SK-N-SH (cell line): Measurements from ENCODE around the gene DOCK10. TPM values are rescaled to one million over a fixed set of nuclear protein-coding genes. Genes with fewer than 3 reads are reported as not detected.

Experiments
- CTCF ChIA-PET: fragments of 300-600, 350-600 bp; formaldehyde crosslinking; extraction: SDS; loops from one replicate; lab custom pipeline; 2021; lab: Yijun Ruan, JAX
- POLR2A ChIA-PET: fragments of 350-600 bp; sonication (Branson Sonifier 250); formaldehyde crosslinking; extraction: SDS; loops from one replicate; lab custom pipeline; 2020; ENCODE audit warnings: antibody characterized with exemption, inconsistent platforms; lab: Yijun Ruan, JAX
- DNase-seq: peaks from one replicate; pipeline ENCODE4 v3.0.0; 2012
- H2AFZ ChIP-seq: fragments of 200-600 bp; sonication (generic); 2 replicates; pipeline ENCODE4 v1.8.1; 2016; ENCODE audit warnings: antibody characterized with exemption, mild to moderate bottlenecking, low read depth
- H3F3A ChIP-seq: fragments of 200-600 bp; sonication (generic); replicated peaks from 2 replicates; pipeline ENCODE3; 2016; ENCODE audit warnings: antibody characterized with exemption, mild to moderate bottlenecking; ENCODE audit not compliant: insufficient read depth
- H3K27ac ChIP-seq, 2 experiments: fragments of 200-500 bp in 1 of 2; fragments of 200-600 bp in 1 of 2; sonication (Bioruptor generic) in 1 of 2; sonication (generic), shearing (Covaris generic) in 1 of 2; 2 replicates each; pipeline versions ENCODE4 v1.5.1 to v1.6.1; 2014 to 2016; ENCODE audit warnings: low read depth in 2 of 2, inconsistent platforms in 1 of 2, low read length in 1 of 2, mild to moderate bottlenecking in 1 of 2, mixed read lengths in 1 of 2
- H3K27me3 ChIP-seq: fragments of 200-600 bp; sonication (generic), shearing (Covaris generic); 2 replicates; pipeline ENCODE4 v1.6.1; 2016; ENCODE audit warnings: mixed run types; ENCODE audit not compliant: insufficient read depth
- H3K36me3 ChIP-seq, 2 experiments: fragments of 200-500 bp in 1 of 2; fragments of 200-600 bp in 1 of 2; sonication (Bioruptor generic) in 1 of 2; sonication (generic) in 1 of 2; replicated peaks in 1 of 2; 2 replicates each; pipeline versions ENCODE3 to v1.5.1; 2014 to 2016; ENCODE audit warnings: low read length in 1 of 2, mild to moderate bottlenecking in 1 of 2; ENCODE audit not compliant: insufficient read depth in 2 of 2, control insufficient read depth in 1 of 2
- H3K4me1 ChIP-seq, 2 experiments: fragments of 200-500 bp in 1 of 2; fragments of 200-600 bp in 1 of 2; sonication (Bioruptor generic) in 1 of 2; sonication (generic), shearing (Covaris generic) in 1 of 2; 2 replicates each; pipeline versions ENCODE4 v1.5.1 to v1.6.1; 2014 to 2016; ENCODE audit warnings: low read depth in 1 of 2, low read length in 1 of 2, mixed run types in 1 of 2; ENCODE audit not compliant: insufficient read depth in 2 of 2, control insufficient read depth in 1 of 2
- H3K4me2 ChIP-seq: fragments of 200-600 bp; sonication (generic), shearing (Covaris generic); 2 replicates; pipeline ENCODE4 v1.6.1; 2017; ENCODE audit warnings: mixed run types
- H3K4me3 ChIP-seq, 2 experiments: fragments of 200-500 bp in 1 of 2; fragments of 200-600 bp in 1 of 2; sonication (Bioruptor generic) in 1 of 2; sonication (generic), shearing (Covaris generic) in 1 of 2; 2 replicates each; pipeline versions ENCODE4 v1.5.1 to v1.8.1; 2014 to 2016; ENCODE audit warnings: low read depth in 2 of 2, inconsistent platforms in 1 of 2, low read length in 1 of 2, mild to moderate bottlenecking in 1 of 2, mixed read lengths in 1 of 2, moderate library complexity in 1 of 2
- H3K79me2 ChIP-seq: fragments of 200-600 bp; sonication (generic); 2 replicates; pipeline ENCODE4 v1.8.1; 2017; ENCODE audit warnings: mild to moderate bottlenecking; ENCODE audit not compliant: insufficient read depth
- H3K9ac ChIP-seq: fragments of 200-600 bp; sonication (generic); 2 replicates; pipeline ENCODE4 v1.6.1; 2017; ENCODE audit warnings: mixed run types
- H3K9me2 ChIP-seq: fragments of 200-600 bp; sonication (generic); 2 replicates; pipeline ENCODE4 v1.6.1; 2017; ENCODE audit warnings: mixed run types
- H3K9me3 ChIP-seq: fragments of 200-600 bp; sonication (generic); 2 replicates; pipeline ENCODE4 v1.6.1; 2017; ENCODE audit warnings: mixed run types, mild to moderate bottlenecking, moderate library complexity
- H4K20me1 ChIP-seq: fragments of 200-600 bp; sonication (generic); 2 replicates; pipeline ENCODE4 v1.6.1; 2017; ENCODE audit warnings: mild to moderate bottlenecking, mixed run types; ENCODE audit not compliant: insufficient read depth
- CHD2 ChIP-seq: fragments of 150-350 bp; IDR thresholded peaks from 2 replicates; pipeline ENCODE4 v1.6.1; 2018; ENCODE audit warnings: low read length; ENCODE audit not compliant: partially characterized antibody
- ELF1 ChIP-seq: IDR thresholded peaks from 2 replicates; pipeline ENCODE4 v1.4.0; 2012
- EP300 ChIP-seq, 2 experiments: IDR thresholded peaks; 2 replicates each; pipeline versions ENCODE4 v1.4.0 to v1.6.1; 2012; ENCODE audit warnings: borderline replicate concordance in 1 of 2, low read depth in 1 of 2, low read length in 1 of 2
- EZH2phosphoT487 ChIP-seq: fragments of 200-600 bp; sonication (generic); IDR thresholded peaks from 2 replicates; pipeline ENCODE4 v1.6.1; 2017; ENCODE audit warnings: low read depth, mixed run types, mild to moderate bottlenecking, antibody characterized with exemption, moderate library complexity, borderline replicate concordance
- FOSL2 ChIP-seq: IDR thresholded peaks from 2 replicates; pipeline ENCODE4 v1.4.0; 2012; ENCODE audit warnings: low read depth, mild to moderate bottlenecking, moderate library complexity, borderline replicate concordance
- FOXJ3 ChIP-seq: sonication (generic); formaldehyde crosslinking; IDR thresholded peaks from 2 replicates; pipeline ENCODE4 v1.5.1; 2020; ENCODE audit warnings: mild to moderate bottlenecking, missing genetic modification reagents
- FOXM1 ChIP-seq: IDR thresholded peaks from 2 replicates; pipeline ENCODE4 v1.4.0; 2012; ENCODE audit warnings: low read depth, mild to moderate bottlenecking
- GABPA ChIP-seq: IDR thresholded peaks from 2 replicates; pipeline ENCODE4 v1.4.0; 2012; ENCODE audit warnings: low read depth, mild to moderate bottlenecking
- JUND ChIP-seq: IDR thresholded peaks from 2 replicates; pipeline ENCODE4 v1.4.0; 2012
- MAX ChIP-seq: IDR thresholded peaks from 2 replicates; pipeline ENCODE4 v1.4.0; 2012; ENCODE audit warnings: low read depth
- MEF2A ChIP-seq: IDR thresholded peaks from 2 replicates; pipeline ENCODE4 v1.4.0; 2012; ENCODE audit warnings: low read depth, borderline replicate concordance
- MXI1 ChIP-seq: IDR thresholded peaks from 2 replicates; pipeline ENCODE4 v1.6.1; 2012; ENCODE audit warnings: mild to moderate bottlenecking, low read depth, low read length, improper control_type of control experiment
- NFIC ChIP-seq: IDR thresholded peaks from 2 replicates; pipeline ENCODE4 v1.4.0; 2012; ENCODE audit warnings: borderline replicate concordance
- NRF1 ChIP-seq: IDR thresholded peaks from 2 replicates; pipeline ENCODE4 v1.6.1; 2012; ENCODE audit warnings: low read depth, mild to moderate bottlenecking, low read length
- PBX3 ChIP-seq: IDR thresholded peaks from 2 replicates; pipeline ENCODE4; 2012
- POLR2AphosphoS5 ChIP-seq: IDR thresholded peaks from 2 replicates; pipeline ENCODE4 v1.6.1; 2012; ENCODE audit warnings: low read depth, low read length
- RAD21 ChIP-seq: IDR thresholded peaks from 2 replicates; pipeline ENCODE4 v1.6.1; 2012; ENCODE audit warnings: mild to moderate bottlenecking, low read length
- RCOR1 ChIP-seq: fragments of 150-350 bp; IDR thresholded peaks from 2 replicates; pipeline ENCODE4 v1.6.1; 2017; ENCODE audit warnings: antibody characterized with exemption, low read length
- RFX5 ChIP-seq: IDR thresholded peaks from 2 replicates; pipeline ENCODE4 v1.6.1; 2012; ENCODE audit warnings: mild to moderate bottlenecking, improper control_type of control experiment, low read length
- RXRA ChIP-seq: IDR thresholded peaks from 2 replicates; pipeline ENCODE4 v1.4.0; 2012; ENCODE audit warnings: low read depth, mild to moderate bottlenecking, borderline replicate concordance
- SIN3A ChIP-seq: IDR thresholded peaks from 2 replicates; pipeline ENCODE4 v1.6.1; 2012; ENCODE audit warnings: low read depth, mild to moderate bottlenecking, low read length, moderate library complexity, borderline replicate concordance
- SMC3 ChIP-seq: IDR thresholded peaks from 2 replicates; pipeline ENCODE4 v1.6.1; 2012; ENCODE audit warnings: low read depth, low read length, improper control_type of control experiment
- TAF1 ChIP-seq: IDR thresholded peaks from 2 replicates; pipeline ENCODE4 v1.6.1; 2012; ENCODE audit warnings: low read depth, mild to moderate bottlenecking, low read length, moderate library complexity, borderline replicate concordance
- TCF12 ChIP-seq: IDR thresholded peaks from 2 replicates; pipeline ENCODE4 v1.4.0; 2012
- TEAD4 ChIP-seq: IDR thresholded peaks from 2 replicates; pipeline ENCODE4 v1.4.0; 2012; ENCODE audit warnings: mild to moderate bottlenecking, borderline replicate concordance; ENCODE audit not compliant: insufficient read depth
- YY1 ChIP-seq: IDR thresholded peaks from 2 replicates; pipeline ENCODE4 v1.4.0; 2012; ENCODE audit warnings: low read depth, mild to moderate bottlenecking
- ZBTB33 ChIP-seq: IDR thresholded peaks from 2 replicates; pipeline ENCODE4 v1.4.0; 2012; ENCODE audit warnings: low read depth, borderline replicate concordance
- WGBS: methylation state at CpG from one replicate; pipeline ENCODE4 v1.1.6; 2017; ENCODE audit warnings: low lambda C conversion rate; 5-methylcytosine and 5-hydroxymethylcytosine counted together
- polyA plus RNA-seq, 3 experiments: library from polyadenylated mRNA; depleted of rRNA; stranded (reverse); fragments of >200 nt; gene quantifications; 2 replicates each; pipeline ENCODE4 v1.2.3, GENCODE V29; 2012
- TF ChIP-seq, protein P1 (sequence below): IDR thresholded peaks from 2 replicates; pipeline ENCODE4 v1.6.1; 2012; ENCODE audit warnings: mild to moderate bottlenecking, low read depth, low read length, moderate library complexity
- TF ChIP-seq, protein P2 (sequence below): fragments of 150-350 bp; IDR thresholded peaks from 2 replicates; pipeline ENCODE4 v1.6.1; 2017; ENCODE audit warnings: antibody characterized with exemption, low read length, low read depth, borderline replicate concordance

Gene DOCK10
- polyA plus RNA-seq, 1 of the 3 experiments (the other 2 are of a cell fraction) = 24.1 TPM

GRCh38 chr2:224816816-224817215 is 225.5 kb downstream of the DOCK10 start:
- 49% methylated on average over 4 of the region's 4 CpGs for WGBS
- Histone ChIP-seq H3K27ac (peak overlapping the region in 1 of 2 experiments; percentile 67; a peak in 2 of 4 replicates), H3K9me2 (no peaks in the 10 kb centered on the region), H3K4me1 (peaks cover 0 to 11% of the 10 kb centered on the region in 2 experiments; a peak in 1 of 4 replicates), H3K4me3 (no peak overlapping the region), H3K79me2 (no peaks in the 10 kb centered on the region), H3K4me2 (peak overlapping the region; percentile 32; the same call in 1 of the 2 replicates), H3F3A (peaks cover 17% of the 10 kb centered on the region), H4K20me1 (no peaks in the 10 kb centered on the region), H3K9me3 (peaks cover 6% of the 10 kb centered on the region; the same call in 1 of the 2 replicates), H2AFZ (peak overlapping the region; percentile 27; the same call in 1 of the 2 replicates), H3K27me3 (no peaks in the 10 kb centered on the region), H3K36me3 (peaks cover 0 to 57% of the 10 kb centered on the region in 2 experiments), H3K9ac (no peak overlapping the region; the same call in 1 of the 2 replicates)
- ChIA-PET CTCF (interaction anchor here (1.3 to 1.4 kb wide), 2 partner anchors 28 to 185 kb away, joined by 4 to 5 read pairs; no protein-coding TSS in a partner anchor), POLR2A (no interaction called here)
- no peak for DNase-seq
- no peak for TF ChIP-seq SMC3
- TF ChIP-seq, protein P1, sequence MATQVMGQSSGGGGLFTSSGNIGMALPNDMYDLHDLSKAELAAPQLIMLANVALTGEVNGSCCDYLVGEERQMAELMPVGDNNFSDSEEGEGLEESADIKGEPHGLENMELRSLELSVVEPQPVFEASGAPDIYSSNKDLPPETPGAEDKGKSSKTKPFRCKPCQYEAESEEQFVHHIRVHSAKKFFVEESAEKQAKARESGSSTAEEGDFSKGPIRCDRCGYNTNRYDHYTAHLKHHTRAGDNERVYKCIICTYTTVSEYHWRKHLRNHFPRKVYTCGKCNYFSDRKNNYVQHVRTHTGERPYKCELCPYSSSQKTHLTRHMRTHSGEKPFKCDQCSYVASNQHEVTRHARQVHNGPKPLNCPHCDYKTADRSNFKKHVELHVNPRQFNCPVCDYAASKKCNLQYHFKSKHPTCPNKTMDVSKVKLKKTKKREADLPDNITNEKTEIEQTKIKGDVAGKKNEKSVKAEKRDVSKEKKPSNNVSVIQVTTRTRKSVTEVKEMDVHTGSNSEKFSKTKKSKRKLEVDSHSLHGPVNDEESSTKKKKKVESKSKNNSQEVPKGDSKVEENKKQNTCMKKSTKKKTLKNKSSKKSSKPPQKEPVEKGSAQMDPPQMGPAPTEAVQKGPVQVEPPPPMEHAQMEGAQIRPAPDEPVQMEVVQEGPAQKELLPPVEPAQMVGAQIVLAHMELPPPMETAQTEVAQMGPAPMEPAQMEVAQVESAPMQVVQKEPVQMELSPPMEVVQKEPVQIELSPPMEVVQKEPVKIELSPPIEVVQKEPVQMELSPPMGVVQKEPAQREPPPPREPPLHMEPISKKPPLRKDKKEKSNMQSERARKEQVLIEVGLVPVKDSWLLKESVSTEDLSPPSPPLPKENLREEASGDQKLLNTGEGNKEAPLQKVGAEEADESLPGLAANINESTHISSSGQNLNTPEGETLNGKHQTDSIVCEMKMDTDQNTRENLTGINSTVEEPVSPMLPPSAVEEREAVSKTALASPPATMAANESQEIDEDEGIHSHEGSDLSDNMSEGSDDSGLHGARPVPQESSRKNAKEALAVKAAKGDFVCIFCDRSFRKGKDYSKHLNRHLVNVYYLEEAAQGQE = no peak
- TF ChIP-seq FOXM1 = no peak
- peak; percentile 80 for TF ChIP-seq TCF12
- TF ChIP-seq EZH2phosphoT487 = no peak
- TF ChIP-seq MAX = peak; percentile 49; the same call in 1 of the 2 replicates
- TF ChIP-seq TAF1 = no peak
- no peak for TF ChIP-seq MEF2A
- TF ChIP-seq, protein P2, sequence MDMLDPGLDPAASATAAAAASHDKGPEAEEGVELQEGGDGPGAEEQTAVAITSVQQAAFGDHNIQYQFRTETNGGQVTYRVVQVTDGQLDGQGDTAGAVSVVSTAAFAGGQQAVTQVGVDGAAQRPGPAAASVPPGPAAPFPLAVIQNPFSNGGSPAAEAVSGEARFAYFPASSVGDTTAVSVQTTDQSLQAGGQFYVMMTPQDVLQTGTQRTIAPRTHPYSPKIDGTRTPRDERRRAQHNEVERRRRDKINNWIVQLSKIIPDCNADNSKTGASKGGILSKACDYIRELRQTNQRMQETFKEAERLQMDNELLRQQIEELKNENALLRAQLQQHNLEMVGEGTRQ = no peak
- peak in 1 of 2 experiments; percentile 54; a peak in 1 of 4 replicates for TF ChIP-seq EP300 (IDR thresholded peaks at IDR 0.05; ENCODE audit: borderline replicate concordance in 1 of 2, low read depth in 1 of 2, low read length in 1 of 2)
- TF ChIP-seq MXI1 = no peak
- TF ChIP-seq SIN3A = no peak
- TF ChIP-seq ELF1 = no peak
- TF ChIP-seq NRF1 = no peak
- TF ChIP-seq PBX3 = peak; percentile 54
- TF ChIP-seq CHD2 = no peak
- TF ChIP-seq POLR2AphosphoS5 = no peak
- no peak for TF ChIP-seq ZBTB33
- peak; percentile 96 for TF ChIP-seq JUND
- TF ChIP-seq RCOR1 = no peak
- no peak for TF ChIP-seq YY1
- TF ChIP-seq FOSL2 = peak; percentile 96
- peak; percentile 42; the same call in 1 of the 2 replicates for TF ChIP-seq RXRA
- TF ChIP-seq GABPA = no peak
- no peak for TF ChIP-seq RAD21
- TF ChIP-seq FOXJ3 (CRISPR knock-in tag) = no peak
- no peak for TF ChIP-seq RFX5
- TF ChIP-seq NFIC = peak; percentile 69
- TF ChIP-seq TEAD4 = peak; percentile 75
